T-helper 2 cell treated with Interferon-gamma antibody and Interleukin-4, amounts not matched to agents 5 μg/mL and 100 μg/mL, for 36 hours (primary cell): ENCODE data around the gene TRNAU1AP.
A peak's percentile ranks its signal among the peaks of the same experiment; 100 is the strongest.
"Not testable (repeated sequence)": the region's sequence is repeated elsewhere in the genome, so short reads cannot be mapped to it uniquely, and the experiment has no call there.

Source experiments
- DNase-seq: peaks from one replicate; pipeline ENCODE4 v3.0.0; 2021; ENCODE audit warnings: low spot score
- H3K27ac Mint-ChIP-seq: one replicate; pipeline ENCODE4 v1.8.0; 2021; ENCODE audit warnings: mild to moderate bottlenecking, mixed read lengths
- H3K27me3 Mint-ChIP-seq: one replicate; pipeline ENCODE4 v1.8.0; 2021; ENCODE audit warnings: low read depth, mixed read lengths
- H3K36me3 Mint-ChIP-seq: one replicate; pipeline ENCODE4 v1.8.0; 2021; ENCODE audit warnings: low read depth, mixed read lengths
- H3K4me1 Mint-ChIP-seq: one replicate; pipeline ENCODE4 v1.8.0; 2021; ENCODE audit warnings: low read depth, mixed read lengths
- H3K4me3 Mint-ChIP-seq: one replicate; pipeline ENCODE4 v1.8.0; 2022; ENCODE audit warnings: mild to moderate bottlenecking, moderate library complexity, mixed read lengths
- H3K9me3 Mint-ChIP-seq: one replicate; pipeline ENCODE4 v1.8.0; 2021; ENCODE audit warnings: mixed read lengths

Gene TRNAU1AP

DNA sequence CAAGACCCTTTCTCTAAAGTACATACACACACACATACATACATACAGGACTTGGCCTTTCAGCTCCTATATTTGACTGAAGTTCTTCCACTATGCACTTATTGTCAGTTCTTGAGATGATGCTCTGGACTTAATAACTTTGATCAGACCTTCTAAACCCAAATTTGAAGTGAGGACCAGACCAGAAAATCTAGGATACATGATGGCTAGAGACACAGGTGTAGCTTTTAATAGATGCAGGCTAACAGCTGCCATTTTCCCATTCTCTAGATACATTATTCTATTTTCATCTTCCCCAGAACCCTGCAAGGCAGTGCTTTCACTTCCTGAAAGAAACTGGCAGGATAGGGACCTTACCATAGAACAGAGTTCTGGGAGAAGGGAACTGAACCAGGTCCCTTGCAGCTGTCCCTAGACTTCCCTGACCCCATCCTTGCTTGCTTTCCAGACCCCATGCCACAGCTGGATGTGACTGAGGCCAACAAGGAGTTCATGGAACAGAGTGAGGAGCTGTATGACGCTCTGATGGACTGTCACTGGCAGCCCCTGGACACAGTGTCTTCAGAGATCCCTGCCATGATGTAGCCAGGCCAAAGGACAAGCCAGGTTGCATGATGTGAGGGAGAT, 24.3 kb downstream of the TRNAU1AP start:
- Mint-ChIP-seq H3K9me3 (no peaks in the 10 kb centered on the region), H3K36me3 (peaks cover 53% of the 10 kb centered on the region), H3K4me1 (peaks cover 26% of the 10 kb centered on the region), H3K4me3 (no peak overlapping the region), H3K27me3 (no peaks in the 10 kb centered on the region), H3K27ac (peak overlapping the region; percentile 69)
- DNase-seq = no peak

DNA sequence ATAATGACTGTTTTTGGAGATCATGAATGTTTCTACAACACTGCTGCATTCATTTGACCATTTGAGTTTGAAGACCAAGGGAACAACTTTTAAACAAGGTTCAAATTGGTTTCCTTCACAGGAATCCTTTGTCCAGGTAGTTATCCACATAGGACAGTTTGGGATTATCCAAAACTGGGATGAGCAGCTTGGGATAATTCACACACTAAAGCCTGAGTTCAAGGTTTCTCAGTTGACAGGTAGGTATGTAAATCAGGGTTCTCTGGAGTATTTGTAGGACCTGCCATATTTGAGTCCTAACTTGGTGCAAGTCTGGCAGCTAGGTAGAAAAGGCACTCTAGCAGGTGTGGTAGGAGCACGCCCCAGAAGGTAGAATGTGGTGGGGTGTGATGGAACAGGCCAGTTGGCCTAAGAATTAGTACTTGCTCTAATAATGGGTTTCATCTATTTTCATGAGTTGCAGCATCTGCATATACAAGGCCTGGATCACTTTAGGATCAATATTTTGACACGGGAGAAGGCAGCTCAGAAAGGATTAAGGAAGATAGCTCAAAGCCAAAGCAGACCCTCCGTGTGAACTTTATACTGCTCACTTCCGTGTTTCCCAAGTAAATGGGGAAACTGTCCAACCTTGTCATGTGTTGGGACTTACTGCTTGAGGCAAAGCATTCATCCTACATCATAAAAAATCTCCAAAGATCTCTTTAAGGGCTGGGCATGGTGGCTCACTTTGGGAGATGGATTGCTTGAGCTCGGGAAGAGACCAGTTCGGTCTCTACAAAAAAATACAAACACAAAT, 25.1 kb downstream of the TRNAU1AP start:
- H3K9me3 Mint-ChIP-seq = no peaks in the 10 kb centered on the region
- peak overlapping the region; percentile 36 for H3K4me3 Mint-ChIP-seq
- DNase-seq = no peak
- peaks cover 53% of the 10 kb centered on the region for H3K36me3 Mint-ChIP-seq
- H3K27me3 Mint-ChIP-seq = no peaks in the 10 kb centered on the region
- H3K4me1 Mint-ChIP-seq = peaks cover 31% of the 10 kb centered on the region
- H3K27ac Mint-ChIP-seq = peak overlapping the region; percentile 69

DNA sequence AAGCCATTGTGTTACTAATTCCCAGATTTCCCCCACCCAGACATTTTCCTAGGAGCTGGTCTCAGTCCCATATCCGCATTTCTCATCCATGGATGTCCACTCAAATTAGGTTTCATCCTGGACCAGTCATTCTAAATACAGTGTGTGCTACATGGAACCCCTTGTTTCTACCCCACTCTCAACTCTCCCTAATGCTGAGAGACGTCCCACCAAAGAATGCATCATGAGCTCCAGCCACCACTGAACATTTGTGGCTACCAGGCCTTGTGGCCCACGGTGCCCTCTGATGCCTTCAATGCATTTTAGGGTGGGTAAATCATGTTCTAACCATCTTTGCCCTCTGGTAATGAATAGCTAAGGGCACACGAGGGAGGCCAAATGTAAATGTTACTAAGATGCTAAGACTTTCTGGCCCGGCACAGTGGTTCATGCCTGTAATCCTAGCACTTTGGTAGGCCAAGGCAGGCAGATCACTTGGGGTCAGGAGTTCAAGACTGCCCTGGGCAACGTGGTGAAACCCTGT, 25.9 kb downstream of the TRNAU1AP start:
- Mint-ChIP-seq H3K27me3 (no peaks in the 10 kb centered on the region), H3K4me3 (peak overlapping the region; percentile 100), H3K4me1 (peaks cover 33% of the 10 kb centered on the region), H3K9me3 (no peaks in the 10 kb centered on the region), H3K27ac (peak overlapping the region; percentile 51), H3K36me3 (peaks cover 53% of the 10 kb centered on the region)
- no peak for DNase-seq

DNA sequence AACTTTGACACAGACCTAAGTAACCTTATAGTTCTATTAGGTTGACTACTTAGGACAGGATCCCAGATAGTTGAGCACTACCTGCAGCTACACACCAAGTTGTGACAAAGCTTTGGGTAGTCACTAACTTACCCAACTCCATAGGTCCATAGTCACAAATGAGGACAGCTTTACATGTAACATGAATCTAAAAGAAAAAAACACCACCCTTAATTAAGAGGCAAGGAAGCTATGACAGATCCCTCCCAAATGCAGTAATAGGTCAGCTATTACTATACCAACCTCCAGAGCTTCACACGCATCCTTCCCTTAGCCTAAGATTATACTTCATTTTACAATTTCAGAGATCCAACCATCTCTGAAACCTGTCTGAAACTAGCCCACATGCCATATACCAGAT, 26.5 kb downstream of the TRNAU1AP start:
- no peak for DNase-seq
- peaks cover 33% of the 10 kb centered on the region for H3K4me1 Mint-ChIP-seq
- peak overlapping the region; percentile 100 for H3K4me3 Mint-ChIP-seq
- no peaks in the 10 kb centered on the region for H3K27me3 Mint-ChIP-seq
- H3K36me3 Mint-ChIP-seq = peaks cover 53% of the 10 kb centered on the region
- H3K27ac Mint-ChIP-seq = peak overlapping the region; percentile 74
- no peaks in the 10 kb centered on the region for H3K9me3 Mint-ChIP-seq

DNA sequence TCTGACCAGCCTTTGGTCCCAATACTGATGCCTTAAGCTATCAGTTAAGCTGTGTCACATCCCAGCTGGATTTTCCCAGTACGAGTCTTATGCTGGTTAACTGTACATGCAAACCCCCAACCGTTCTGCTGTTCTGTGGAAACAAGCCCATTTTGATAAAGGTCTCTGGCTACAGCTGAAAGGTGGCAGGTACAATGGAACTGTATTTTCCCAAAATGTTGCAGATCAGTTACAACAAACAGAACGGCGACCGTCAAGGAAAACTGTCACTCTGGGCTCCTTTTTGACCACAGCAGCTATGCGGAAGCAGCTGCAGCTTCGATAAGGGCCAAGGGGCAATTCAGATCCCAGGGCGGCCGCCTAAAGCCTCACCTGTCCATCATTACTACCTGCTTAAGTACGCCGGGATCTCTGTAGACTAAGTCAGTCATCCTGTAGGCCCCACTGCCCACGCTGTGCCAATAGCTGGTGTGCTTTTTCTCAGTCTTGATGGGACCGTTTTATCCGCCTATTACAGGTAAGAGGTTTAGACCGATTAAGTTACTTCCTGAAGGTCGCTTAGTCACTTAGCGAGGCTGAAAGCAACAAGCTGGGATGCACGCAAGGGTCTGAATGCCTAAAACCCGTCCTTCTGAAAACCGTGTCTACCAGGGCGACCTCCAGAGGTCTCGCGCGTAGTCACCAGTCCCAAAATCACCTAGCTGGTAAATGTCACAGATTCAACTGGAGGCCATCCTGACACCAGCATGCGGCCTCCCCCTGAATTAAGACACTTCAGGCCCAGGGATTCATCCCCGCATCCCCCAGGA, 28.0 kb downstream of the TRNAU1AP start:
- Mint-ChIP-seq H3K4me3 (peak overlapping the region; percentile 100), H3K9me3 (no peaks in the 10 kb centered on the region), H3K27ac (peak overlapping the region; percentile 94), H3K36me3 (peaks cover 45% of the 10 kb centered on the region), H3K27me3 (no peaks in the 10 kb centered on the region), H3K4me1 (peaks cover 33% of the 10 kb centered on the region)
- no peak for DNase-seq

DNA sequence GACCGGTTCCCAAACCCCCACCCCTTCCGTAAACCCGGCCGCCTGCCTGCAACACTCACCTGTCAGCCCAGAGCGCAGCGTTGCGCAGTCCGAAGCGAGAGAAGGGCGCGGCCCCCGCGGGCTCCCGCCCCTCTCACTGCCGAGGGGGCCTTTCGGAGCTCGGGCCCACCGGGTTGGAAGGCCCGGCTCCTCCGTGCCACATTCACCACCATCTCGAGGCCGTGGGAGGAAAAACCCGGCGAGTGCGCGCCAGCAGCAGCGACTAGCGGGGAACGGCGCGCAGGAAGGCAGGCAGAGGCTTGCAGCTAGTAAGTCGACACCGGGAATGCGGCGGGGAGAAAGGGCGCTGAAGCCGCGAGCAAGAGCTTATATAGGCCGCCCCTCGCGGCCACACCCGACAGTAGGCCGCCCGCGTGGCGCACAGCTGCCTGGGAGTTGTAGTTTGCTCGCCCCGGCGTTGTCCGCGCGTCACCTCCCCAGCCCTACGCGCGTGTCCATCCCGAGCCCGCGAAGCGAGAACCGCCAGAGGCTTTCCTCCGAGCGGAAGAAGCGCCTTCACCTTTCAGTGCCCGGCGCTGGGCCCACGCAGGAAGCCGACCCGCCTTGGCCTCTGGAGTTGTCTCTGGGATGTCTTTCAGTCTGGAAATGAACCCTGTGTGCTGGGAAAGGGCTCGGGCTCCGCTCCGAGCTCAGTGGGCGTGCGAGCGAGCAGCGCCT, 28.8 kb downstream of the TRNAU1AP start:
- H3K27me3 Mint-ChIP-seq = no peaks in the 10 kb centered on the region
- no peaks in the 10 kb centered on the region for H3K9me3 Mint-ChIP-seq
- peaks cover 33% of the 10 kb centered on the region for H3K4me1 Mint-ChIP-seq
- H3K36me3 Mint-ChIP-seq = peaks cover 43% of the 10 kb centered on the region
- H3K27ac Mint-ChIP-seq = peak overlapping the region; percentile 94
- H3K4me3 Mint-ChIP-seq = peak overlapping the region; percentile 100
- peak; percentile 96 for DNase-seq

DNA sequence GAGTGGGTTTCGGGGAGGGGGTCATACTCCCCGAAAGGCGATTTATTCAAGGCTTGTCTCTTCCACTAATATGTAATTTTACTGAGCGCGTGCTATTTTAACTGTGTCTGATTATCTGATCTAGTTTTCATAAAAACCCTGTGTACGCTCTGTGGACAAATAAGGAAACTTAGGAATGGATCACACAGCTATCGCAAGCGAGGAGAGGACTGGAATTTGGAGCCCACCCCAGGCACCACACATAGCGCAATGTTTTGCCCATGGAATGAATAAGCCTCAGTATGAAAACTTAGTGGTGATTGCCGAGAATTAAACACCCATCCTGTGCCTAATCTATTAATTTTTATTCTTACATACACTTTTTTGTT, 29.3 kb downstream of the TRNAU1AP start:
- H3K4me3 Mint-ChIP-seq = peak overlapping the region; percentile 100
- peaks cover 39% of the 10 kb centered on the region for H3K36me3 Mint-ChIP-seq
- H3K27ac Mint-ChIP-seq = peak overlapping the region; percentile 94
- no peaks in the 10 kb centered on the region for H3K9me3 Mint-ChIP-seq
- peaks cover 32% of the 10 kb centered on the region for H3K4me1 Mint-ChIP-seq
- H3K27me3 Mint-ChIP-seq = no peaks in the 10 kb centered on the region
- DNase-seq = no peak

DNA sequence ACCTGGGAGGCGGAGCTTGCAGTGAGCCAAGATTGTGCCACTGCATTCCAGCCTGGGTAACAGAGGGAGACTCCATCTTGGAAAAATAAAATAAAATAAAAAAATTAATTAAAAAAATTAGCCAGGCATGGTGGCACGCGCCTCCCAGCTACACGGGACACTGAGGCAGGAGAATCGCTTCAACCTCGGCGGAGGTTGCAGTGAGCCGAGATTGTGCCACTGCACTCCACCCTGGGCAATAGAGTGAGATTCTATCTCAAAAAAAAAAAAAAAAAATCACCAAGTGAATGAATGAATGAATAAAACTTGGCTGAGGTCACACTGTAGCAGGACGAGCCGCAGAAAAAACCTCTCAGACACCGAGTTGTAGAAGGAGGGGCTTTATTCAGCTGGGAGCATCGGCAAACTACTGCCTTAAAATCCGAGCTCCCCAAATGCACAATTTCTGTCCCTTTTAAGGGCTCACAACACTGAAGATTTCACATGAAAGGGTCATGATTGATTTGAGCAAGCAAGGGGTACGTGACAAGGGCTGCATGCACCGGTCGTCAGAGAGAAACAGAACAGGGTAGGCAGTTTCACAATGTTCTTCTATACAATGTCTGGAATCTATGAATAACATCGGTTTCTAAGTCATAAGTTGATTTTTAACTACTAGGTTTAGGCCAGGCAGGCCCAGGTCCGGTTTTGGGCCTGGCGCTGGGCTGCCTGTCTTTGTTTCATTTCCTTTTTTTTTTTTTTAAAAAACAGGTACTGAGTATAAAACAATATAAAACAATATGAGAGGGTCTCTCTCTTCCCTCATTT, 33.9 kb downstream of the TRNAU1AP start:
- H3K27ac Mint-ChIP-seq = not testable (repeated sequence)

DNA sequence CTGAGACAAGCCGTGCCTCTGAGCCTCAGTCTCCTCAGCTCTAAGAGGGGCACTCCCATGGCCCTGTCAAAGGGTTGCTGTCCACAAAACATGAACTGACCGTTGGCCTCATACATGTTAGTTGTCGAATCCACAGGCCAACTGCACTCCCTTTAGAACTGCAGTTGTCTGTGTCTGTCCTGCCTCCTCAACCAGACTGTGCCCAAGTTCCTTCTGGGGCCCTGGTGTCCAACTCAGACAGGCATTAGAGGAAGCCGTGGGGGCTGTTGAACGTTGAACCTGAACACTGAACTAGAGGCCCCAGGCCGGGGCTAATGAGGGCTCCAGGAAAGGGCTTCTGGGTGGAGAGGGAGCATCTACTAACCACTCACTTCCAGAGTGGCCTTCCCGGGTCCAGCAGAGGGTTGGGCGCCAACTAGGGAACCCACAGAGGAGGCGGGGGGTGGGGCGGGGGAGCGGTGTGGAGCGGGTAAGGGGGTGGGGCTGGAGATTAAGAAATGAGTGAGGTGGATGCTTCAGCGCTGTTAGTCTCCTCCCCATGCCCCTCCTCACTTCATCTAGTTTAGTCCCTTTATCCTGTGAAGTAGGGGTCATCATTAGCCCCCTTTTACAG, 38.9 kb downstream of the TRNAU1AP start, which contains the start of gene RAB42:
TSS of gene RAB42 (plus strand) at position 558 of the 613 bp plus-strand sequence. CDS start 247 bp downstream, outside the sequence.
- DNase-seq = no peak
- Mint-ChIP-seq H3K4me1 (peaks cover 3% of the 10 kb centered on the region), H3K27me3 (peaks cover 3% of the 10 kb centered on the region), H3K36me3 (no peaks in the 10 kb centered on the region), H3K4me3 (peak within 1 kb of the TSS; percentile 81), H3K27ac (no peak within 1 kb of the TSS), H3K9me3 (no peaks in the 10 kb centered on the region)

More for the DNA sequence above, 33.9 kb downstream of the TRNAU1AP start:
- not testable (repeated sequence) for H3K36me3 Mint-ChIP-seq, H3K4me3 Mint-ChIP-seq, DNase-seq, H3K9me3 Mint-ChIP-seq, H3K27me3 Mint-ChIP-seq
- peaks cover 11% of the 10 kb centered on the region for H3K4me1 Mint-ChIP-seq

DNA sequence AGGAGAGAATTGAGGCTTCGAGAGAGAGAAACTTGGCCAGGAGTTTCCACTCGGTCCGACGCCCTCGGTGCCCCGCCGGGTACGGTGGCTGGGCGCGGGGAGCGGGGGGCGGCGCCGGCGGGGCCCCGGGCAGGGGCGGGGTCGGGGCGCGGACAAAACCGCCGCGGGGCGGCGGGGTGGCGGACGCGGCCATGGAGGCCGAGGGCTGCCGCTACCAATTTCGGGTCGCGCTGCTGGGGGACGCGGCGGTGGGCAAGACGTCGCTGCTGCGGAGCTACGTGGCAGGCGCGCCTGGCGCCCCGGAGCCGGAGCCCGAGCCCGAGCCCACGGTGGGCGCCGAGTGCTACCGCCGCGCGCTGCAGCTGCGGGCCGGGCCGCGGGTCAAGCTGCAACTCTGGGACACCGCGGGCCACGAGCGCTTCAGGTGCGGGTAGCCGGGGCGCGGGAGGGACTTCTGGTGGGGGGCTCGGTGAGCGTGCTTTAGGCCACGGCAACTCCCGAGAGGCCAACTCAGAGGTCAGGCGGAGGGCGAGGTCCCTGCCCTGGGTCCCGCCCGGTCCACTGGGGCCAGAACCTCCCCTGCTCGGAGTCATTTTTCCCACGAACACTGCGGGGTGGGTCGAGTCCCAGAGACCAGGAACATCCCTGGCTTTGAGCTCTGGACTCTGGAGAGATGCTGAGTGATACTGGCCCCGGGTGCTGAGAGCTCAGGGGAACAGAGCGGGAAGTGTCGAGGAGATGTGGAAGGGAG, 39.6 kb downstream of the TRNAU1AP start:
- H3K27ac Mint-ChIP-seq = no peak overlapping the region
- no peaks in the 10 kb centered on the region for H3K36me3 Mint-ChIP-seq
- DNase-seq = no peak
- peaks cover 3% of the 10 kb centered on the region for H3K27me3 Mint-ChIP-seq
- peak overlapping the region; percentile 81 for H3K4me3 Mint-ChIP-seq
- H3K9me3 Mint-ChIP-seq = no peaks in the 10 kb centered on the region
- peaks cover 3% of the 10 kb centered on the region for H3K4me1 Mint-ChIP-seq

DNA sequence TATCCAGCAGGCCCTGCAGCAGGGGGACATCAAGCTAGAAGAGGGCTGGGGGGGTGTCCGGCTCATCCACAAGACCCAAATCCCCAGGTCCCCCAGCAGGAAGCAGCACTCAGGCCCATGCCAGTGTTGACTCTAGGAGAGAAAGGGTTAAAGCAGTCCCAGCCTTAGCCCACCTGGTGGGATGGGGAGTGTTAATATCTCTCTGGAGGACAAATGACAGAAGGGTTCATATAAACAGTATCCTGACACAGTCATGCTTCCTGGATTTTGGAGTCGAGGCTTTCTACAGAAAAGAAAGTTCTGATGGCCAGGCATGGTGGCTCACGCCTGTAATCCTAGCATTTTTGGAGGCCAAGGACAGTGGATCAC, 41.1 kb downstream of the TRNAU1AP start:
- H3K4me3 Mint-ChIP-seq, H3K36me3 Mint-ChIP-seq, H3K9me3 Mint-ChIP-seq, H3K27me3 Mint-ChIP-seq, H3K4me1 Mint-ChIP-seq, H3K27ac Mint-ChIP-seq, DNase-seq: not testable (repeated sequence)
